Iris pigment epithelial cell (primary cell): ENCODE results near the gene S100A9.
"Not testable (repeated sequence)": the region's sequence is repeated elsewhere in the genome, so short reads cannot be mapped to it uniquely, and the experiment has no call there.

Experiments
- DNase-seq: peaks from one replicate; pipeline ENCODE4 v3.0.0-alpha.2; 2011; ENCODE audit warnings: low read depth

S100A9 gene

DNA sequence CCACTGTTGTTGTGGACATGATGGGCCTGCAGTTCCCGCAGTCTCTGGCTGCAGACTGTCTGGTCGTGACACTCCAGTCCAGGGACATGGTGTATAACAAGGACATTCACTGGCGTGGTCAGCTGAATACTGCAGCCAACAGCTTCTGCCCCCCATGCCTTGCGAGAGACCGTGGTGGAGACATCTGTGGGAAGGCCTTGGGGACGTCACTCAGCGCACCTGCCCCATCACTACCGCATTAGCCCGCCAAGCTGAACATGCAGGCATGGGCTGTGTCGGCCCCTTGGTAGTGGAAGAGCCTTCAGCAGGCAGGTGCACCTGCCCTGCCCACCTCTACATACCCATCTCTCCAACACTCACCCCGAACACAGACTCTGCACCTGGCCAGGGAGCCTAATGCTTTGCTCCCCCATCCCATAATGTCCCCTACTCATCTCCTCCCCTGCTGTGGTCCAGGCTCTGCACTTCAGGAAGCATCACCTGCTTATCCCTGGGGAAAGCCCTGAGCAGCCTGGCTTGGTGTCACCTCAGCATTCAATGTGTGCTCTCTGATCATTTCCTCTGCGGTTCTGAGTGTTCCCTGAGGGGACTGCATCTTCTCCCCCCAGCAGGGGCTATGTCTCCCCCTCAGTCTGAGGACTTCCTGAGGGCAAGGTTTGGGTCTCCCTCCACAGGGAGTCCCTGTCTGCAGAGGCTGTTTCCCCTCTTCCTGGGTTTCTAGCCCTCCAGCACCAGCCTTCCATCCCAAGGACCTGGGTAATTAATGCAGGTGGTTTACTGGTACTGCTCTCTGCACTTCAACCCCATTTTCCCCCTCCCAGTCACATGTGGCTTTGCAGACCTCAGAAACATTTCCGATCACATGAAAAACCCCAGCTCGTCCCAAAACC, 12.2 kb upstream of the S100A9 start:
- no peak for DNase-seq

DNA sequence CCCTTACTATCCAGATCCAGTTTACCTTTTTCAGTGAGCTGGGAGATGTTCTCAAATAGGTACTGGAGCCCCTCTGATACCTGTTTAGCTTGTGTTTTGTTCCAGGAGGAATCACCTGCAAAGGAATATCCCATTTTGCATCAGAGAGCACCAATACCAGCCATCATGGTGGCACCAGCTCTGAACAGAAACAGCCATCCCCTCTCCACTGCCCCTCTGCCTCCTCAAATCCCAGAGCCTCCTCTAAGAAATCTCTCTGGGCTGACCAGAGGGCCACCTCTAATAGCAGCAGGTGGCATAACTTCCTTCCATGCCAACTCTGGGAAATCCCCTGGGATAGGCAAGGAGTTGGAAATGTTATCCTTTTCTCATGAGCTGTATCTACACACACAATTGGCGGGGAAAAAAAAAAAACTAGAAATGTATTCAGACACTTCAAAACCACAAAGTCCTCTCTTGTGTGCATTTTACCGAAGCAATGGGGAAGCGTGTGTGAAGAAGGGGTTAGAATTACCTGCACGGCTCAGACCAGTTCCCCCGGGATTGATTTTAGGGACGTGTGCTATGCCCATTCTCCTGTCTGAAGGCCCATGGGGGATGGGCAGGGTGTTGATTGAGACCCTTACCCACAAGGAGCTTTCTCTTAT, 11.5 kb upstream of the S100A9 start:
- no peak for DNase-seq

DNA sequence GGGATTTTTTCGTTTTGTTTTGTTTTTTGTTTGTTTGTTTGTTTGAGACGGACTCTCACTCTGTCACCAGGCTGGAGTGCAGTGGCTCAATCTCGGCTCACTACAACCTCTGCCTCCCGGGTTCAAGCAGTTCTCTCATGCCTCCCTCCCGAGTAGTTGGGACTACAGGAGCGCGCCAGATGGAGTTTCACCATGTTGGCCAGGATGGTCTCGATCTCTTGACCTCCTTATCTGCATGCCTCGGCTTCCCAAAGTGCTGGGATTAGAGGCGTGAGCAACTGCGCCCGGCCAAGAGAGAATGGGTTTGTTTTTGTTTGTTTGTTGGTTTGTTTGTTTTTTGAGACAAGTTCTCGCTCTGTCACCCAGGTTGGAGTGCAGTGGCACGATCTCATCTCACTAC, 10.6 kb upstream of the S100A9 start:
- DNase-seq, result not testable (repeated sequence)

DNA sequence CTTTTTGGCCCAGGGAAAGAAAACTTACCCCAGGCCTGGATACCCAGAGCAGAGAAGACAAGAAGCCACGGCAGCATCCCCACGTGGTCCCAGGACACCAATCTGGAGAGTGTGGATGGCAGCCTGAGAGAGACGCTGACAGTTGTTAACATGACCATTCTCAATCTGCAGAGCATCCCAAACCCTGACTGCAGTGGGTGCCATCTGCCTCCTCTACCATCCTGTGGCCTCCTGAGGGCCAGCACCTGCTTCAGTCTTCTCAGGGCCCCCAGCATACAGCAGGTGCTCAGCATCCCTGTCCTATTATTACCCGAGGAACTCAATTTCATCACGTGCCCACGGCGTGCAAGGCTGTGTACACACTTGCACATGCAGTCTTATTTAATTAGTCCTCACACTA, 9.8 kb upstream of the S100A9 start:
- no peak for DNase-seq

DNA sequence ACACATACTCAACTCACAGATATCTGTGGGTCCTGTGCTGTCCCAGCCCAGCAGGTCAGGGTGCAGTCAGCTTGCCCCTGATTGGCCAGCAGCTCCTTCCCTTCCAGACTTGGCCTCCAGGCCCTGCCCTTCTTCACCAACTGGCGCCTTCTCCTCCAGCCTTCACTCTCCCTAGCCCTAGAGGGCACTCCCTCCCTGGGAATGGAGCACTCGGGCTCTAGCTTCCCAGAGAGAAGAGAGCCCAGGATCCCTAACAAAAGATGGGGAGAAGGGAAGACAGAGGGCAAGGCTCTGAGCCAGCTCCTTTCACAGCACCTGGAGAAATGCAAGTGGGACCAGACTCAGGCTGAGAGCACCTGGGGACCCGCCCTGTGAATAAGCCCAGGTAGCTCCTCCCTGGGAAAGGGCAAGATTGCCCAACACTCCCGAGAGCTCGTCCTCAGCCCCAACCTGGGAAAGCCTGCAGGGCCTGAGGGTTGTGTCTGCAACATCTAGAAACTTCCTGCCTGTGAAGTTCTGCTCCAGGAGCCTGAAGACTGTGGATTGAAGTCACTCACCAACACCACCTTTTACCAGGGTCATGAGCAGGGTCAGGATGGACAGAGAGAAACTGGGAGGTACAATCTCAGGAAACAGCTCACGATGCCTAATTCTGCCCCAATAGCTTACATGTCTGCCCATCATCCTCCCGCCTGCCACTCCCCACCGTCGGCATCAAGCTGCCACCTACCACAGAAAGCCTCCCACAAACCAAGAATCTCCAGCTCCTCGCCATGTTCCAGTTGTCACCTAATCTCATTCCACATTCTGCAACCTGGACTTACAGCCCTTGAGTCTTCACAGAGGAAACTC, 8.9 kb upstream of the S100A9 start, which contains the start of gene PGLYRP4:
PGLYRP4 (minus strand) TSS at position 331 of the 852 bp plus-strand sequence. CDS start 909 bp downstream, outside the sequence.
- no peak for DNase-seq

DNA sequence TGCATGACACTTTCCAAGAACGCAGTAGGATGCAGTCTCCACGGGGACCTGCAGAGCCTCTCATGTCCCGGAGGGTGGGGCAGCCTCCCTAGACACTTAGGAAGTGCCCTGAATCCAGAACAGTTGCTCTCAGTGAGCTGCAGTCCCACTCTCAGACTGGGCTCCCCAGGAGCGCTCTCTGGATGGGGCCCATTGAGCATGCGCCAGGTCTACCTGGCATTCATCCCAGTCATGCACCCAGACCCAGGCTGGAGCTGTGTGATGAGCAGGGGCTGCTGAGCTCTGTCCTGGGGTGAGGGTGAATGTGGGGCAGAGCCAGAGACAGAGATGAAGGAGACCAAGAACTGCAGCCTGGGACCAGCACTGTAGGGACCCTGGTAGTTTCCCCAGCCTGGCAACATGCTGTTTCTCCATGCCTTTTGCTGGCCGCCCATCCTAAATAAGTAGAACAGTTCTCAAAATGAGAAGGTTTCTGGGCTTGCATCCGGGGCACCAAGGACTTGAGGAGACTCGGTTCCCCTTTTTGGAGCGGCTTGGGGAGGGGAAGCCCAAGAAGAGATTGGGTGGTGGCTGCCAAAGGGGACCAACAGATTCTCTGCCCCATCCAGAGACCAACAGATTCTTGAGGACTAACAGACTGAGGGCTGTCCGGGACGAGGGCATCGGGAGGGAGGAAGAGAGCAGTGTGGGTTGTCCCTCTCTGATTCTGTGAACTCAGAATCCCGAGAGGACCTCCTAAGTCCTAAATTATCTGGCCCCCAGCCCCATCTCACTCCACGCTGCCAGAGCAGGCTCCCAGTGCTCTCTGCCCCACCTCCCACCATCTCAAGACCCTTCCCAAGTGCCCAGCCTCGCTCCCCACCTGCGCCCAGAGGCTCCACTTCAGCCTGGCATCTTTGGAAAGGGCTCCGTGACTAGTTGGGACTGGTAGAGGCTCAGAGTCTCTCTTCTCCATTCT, 8.0 kb upstream of the S100A9 start:
- no peak for DNase-seq

DNA sequence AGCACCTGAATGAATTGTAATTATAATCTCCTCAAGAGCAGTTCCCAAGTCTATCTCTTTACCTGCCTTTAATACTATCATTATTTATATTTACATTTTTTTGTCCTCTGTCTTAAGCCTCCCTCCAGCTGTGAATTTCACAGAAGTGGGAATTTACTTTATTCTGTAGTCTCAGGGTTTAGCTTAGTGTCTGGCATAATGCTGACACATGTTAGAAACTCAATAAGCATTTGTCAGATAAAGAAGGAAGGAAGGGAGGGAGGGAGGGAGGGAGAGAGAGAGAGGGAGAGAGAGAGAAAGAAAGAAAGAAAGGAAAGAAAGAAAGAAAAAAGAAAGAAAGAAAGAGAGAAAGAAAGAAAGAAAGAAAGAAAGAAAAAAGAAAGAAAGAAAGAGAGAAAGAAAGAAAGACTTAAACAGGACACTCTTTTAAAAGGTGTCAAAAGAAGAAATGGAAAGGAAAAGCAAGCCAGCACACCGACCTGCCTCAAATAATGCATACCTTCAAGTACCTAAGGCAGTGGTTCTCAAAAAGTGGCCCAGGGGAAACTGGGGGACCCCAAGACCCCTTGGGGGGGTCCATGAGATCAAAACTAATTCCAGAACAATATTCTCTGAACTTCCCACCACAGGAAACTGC, 7.2 kb upstream of the S100A9 start:
- DNase-seq, result no peak

DNA sequence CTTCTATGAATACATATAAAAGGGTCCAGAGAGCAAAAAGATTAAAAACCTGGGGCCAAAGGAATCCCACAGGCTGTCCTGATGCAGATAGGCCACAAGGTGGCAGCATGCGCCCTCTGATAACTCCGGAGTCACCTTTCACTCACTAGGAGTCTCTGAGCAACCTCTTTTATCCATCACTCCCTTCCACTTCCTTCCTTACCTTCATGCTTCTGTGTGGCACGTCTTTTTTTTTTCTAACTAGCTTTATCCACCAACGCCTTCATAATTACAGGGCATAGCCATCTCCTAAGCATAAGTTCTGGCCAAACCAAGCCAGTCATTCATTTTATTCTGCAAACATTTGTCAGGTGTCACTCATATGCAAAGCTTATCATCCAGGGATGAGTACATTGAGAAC, 5.1 kb upstream of the S100A9 start:
- DNase-seq, result peak; percentile 48

DNA sequence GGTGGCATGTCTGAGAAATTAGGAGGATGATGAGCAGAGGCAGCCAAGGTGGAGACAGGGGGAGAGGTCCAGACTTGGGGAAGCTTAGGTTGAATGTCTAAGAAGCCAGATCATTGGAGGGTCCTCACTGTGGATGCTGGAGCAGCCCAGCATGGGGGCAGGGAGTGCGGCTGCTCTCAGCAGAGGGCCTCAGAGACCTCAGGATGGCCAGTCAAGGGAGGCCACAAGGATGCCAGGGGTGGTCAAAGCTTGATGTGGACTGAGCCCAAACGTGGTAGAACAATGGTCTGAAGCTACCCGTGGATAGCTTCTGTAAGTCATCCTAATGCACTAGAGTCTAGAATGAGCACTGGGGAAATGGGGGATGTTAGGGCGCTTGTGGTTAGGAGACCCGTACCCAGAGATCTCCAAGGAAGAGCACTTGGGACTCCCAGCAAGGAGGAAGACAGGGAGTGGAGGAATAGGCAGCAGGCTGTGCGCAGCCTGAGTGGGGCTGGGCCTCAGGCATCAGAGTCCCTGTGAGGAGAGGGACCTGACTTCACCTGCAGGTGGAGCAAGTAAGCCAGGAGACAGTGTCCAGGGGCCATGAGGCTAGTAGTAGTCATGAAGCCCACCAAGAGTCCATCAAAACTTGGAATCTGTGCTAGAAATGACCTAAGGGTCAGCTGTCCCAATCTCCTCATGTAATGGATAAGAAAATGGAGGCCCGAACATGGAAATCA, 4.3 kb upstream of the S100A9 start:
- DNase-seq, result peak; percentile 6

DNA sequence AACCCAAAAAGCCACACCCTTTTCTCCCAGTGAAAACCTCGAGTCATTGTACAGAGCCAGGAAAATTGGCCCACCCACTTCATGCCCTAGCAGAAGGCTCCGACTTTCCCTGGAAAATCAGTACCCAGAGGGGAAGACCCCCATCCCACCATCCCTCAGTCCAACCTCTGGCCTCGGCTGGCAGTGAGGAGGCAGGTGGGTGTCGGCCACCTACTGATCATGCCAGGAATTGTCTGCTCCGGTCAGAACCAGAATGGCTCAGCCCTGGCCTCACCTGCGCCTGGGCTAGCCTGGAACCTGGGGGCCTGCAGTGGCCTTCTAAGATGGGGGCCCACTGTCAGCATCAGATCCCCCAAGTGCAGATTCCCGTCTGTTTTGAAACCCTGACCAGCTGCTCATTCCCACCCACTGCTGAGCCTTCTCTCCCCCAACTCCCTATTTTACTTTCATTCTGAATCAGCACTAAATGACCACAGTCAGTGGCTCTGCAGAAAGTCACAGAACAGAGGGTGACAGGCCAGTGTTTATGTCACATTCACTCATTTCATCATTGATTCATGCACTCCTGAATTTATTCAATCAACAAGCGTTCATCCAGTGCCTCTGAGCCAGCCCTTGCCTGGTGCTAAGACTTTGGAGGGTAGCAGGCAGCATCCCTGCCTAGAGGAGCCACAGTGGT, 3.0 kb upstream of the S100A9 start:
- no peak for DNase-seq

DNA sequence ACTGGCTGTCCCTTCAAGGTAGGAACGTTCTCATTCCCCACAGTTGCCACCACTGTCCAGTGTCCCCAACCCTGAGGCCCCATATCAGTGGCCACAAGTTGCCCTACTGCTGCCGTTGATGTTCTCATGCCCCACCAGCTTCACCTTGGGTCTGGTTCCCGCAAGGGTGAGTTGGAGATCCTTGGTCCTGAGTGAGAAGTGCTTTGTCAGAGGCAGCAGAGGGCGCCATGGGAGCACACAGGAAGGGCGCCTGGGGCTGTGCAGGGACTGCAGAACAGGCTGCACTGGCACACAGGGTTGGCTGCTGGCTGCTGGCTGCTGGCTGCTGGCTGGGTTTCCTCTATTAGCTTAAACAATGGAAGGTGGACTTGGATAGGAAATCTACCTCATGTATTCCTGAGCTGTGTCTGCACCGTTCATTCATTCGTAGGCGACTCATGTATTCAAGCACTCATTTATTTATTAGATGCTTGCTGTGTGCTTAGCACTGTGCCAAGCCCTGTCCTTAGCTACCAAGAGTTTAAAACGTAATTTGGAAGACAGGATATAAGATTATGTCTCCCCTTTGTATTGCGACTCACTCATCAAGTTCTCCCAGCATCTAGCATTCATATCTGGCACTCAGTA, 2.1 kb upstream of the S100A9 start:
- DNase-seq, result peak; percentile 73

DNA sequence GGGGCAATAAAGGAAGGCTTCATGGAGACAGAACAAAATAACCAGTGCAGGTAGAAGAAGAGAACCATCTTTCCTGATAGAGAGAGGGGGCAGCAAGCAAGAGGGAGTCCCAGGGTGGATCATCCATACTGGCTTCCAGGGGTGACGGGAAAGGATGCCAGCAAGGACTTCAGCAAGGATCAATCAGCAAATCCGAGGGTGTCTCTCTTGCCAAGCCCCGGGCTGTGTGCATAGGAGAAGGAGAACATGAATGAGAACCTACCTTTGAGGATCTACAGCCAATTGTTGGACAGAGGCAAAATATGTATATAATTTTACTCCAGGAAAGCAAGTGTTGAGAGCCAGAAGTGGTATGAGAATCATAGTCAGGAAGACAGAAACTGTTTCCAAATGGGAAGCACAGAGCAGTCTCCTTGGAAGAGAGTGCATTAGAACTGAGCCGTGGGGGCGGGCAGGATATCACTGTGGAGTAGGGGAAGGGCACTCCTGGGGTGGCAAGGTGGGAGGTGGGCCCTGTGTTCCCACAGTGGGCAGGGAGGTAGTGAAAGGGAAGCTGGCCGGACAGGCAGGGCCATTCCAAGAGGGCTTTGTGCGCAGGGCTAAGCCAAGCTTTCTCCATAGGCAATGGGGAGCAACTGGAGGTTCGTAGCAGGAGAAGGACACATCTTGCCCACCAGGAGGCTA, 1.1 kb upstream of the S100A9 start:
- no peak for DNase-seq

DNA sequence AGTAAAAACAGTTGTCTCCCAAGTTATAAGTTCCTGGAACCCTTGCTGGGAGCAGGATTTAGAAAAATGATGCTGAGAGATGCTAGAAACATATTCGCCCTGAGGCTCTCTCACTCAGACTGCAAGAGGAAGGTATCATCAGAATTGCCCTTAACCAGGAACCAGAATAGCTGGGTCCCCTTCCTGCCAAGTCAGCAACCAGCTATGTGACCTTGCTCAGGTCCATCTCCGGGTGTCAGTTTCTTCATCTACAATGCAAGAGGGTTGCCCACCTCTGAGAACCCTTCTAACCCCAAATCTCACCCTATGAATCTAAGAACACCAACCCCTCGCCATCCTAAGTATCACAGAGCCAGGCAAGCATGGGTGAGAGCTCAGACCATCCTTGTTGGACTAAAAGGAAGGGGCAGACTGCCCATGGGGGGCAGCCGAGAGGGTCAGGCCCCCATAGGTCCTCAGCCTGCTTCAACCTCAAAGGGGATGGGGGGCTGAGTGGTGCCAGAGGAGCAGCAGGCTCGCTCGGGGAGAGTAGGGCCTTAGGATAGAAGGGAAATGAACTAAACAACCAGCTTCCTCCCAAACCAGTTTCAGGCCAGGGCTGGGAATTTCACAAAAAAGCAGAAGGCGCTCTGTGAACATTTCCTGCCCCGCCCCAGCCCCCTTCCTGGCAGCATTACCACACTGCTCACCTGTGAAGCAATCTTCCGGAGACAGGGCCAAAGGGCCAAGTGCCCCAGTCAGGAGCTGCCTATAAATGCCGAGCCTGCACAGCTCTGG, 390 bp upstream of the S100A9 start:
- no peak for DNase-seq

DNA sequence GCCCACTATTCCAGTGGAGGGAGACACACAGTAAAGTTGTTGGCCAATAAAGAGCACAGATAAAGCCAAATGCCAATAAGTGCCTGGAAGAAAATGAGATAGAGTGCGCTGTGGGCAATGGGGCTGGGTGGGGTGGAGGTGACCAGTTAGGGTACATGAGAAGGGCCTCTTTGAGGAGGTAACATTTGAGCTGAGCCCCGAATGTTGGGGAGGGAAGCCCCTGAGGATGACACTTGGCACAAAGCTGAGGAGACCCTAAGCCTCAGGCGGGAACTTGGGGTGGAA, 979 bp downstream of the S100A9 start:
- DNase-seq, result no peak

DNA sequence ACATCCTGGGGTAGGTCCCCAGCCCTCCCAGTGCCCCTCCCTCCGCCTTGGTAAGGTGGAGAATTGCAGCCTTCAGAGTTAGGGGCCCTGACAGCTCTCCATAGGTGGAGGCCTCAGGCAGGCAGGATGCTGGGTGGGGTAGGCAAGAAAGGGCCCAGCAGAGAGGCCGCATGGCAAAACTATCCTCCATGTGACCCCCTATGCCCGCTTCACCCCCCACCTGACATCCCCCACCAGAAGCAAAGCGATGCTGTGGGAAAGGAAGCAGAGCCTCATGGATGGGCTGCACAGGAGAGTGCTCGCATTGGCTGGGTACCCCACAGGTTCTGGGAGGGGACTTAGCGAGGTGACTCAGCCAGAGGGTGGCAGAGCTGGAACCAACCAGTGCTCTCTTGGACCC, 1.6 kb downstream of the S100A9 start:
- DNase-seq, result no peak

DNA sequence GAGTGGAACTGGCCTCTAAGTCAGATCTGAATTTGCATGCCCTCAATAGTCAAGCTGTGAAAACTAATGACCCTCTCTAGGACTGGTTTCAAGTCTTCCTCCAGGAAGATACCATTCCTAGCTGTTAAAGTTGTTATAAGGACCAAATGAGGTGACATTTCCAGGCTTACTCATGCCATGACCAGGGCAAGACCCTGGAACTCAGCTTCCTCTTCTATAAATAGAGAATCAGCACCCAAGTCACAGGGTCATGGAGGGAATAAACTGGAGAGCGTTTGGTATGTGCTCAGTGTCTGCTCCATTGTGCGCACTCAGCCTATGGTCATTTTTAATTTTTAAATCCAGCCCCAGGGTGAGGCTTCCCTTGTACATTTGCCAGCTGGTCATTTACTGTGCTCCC, 2.5 kb downstream of the S100A9 start:
- DNase-seq, result no peak

DNA sequence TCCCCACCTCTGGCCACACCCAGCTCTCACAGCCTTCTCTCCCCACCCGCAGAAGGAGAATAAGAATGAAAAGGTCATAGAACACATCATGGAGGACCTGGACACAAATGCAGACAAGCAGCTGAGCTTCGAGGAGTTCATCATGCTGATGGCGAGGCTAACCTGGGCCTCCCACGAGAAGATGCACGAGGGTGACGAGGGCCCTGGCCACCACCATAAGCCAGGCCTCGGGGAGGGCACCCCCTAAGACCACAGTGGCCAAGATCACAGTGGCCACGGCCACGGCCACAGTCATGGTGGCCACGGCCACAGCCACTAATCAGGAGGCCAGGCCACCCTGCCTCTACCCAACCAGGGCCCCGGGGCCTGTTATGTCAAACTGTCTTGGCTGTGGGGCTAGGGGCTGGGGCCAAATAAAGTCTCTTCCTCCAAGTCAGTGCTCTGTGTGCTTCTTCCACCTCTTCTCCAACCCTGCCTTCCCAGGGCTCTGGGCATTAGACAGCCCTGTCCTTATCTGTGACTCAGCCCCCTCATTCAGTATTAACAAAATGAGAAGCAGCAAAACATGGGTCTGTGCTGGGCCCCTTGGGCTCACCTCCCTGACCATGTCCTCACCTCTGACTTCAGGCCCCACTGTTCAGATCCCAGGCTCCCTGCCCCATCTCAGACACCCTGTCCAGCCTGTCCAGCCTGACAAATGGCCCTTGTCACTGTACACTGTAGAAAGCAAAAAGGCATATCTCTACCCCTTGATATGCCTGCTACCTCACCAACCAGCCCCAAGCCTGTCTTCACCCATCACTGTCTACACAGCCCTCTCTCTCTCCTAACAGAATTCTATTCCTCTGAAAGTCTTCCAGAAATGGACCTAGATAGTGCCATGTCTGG, 3.2 kb downstream of the S100A9 start:
- DNase-seq, result no peak
